Activated naive CD8-positive, alpha-beta T cell treated with anti-CD3 and anti-CD28 coated beads, Interleukin-2, amount 50 U/mL, for 16 hours (primary cell): Measurements from ENCODE around the gene ZNF200.
"Not testable (repeated sequence)": the region's sequence is repeated elsewhere in the genome, so short reads cannot be mapped to it uniquely, and the experiment has no call there.

Source experiments
- DNase-seq: peaks from one replicate; pipeline ENCODE4 v3.0.0-alpha.2; 2020; ENCODE audit warnings: low read depth, low spot score

The ZNF200 gene

GRCh38 chr16:3252967-3253366 lies 18.0 kb upstream of the ZNF200 start:
- DNase-seq, result no peak

- no peak for DNase-seq
Observed at GRCh38 chr16:3249451-3249850, 14.5 kb upstream of the ZNF200 start.

- DNase-seq, result no peak
Observed at GRCh38 chr16:3249020-3249419, 14.1 kb upstream of the ZNF200 start.

- DNase-seq, result no peak
Observed at GRCh38 chr16:3248596-3248995, 13.6 kb upstream of the ZNF200 start.

GRCh38 chr16:3246876-3247275 lies 11.9 kb upstream of the ZNF200 start:
- no peak for DNase-seq

GRCh38 chr16:3246002-3246401 lies 11.0 kb upstream of the ZNF200 start:
- DNase-seq, result no peak

GRCh38 chr16:3243882-3244281 lies 8.9 kb upstream of the ZNF200 start:
- DNase-seq, result no peak

- no peak for DNase-seq
Observed at GRCh38 chr16:3242709-3243108, 7.8 kb upstream of the ZNF200 start.

GRCh38 chr16:3241761-3242160 lies 6.8 kb upstream of the ZNF200 start:
- no peak for DNase-seq

- DNase-seq, result no peak
Observed at GRCh38 chr16:3235856-3236669, 1.1 kb upstream of the ZNF200 start.

GRCh38 chr16:3234543-3234856 lies 458 bp downstream of the ZNF200 start:
- DNase-seq, result no peak

GRCh38 chr16:3223913-3224515 lies 10.9 kb downstream of the ZNF200 start:
- DNase-seq, result no peak

GRCh38 chr16:3220839-3221238 lies 14.1 kb downstream of the ZNF200 start:
- no peak for DNase-seq

- no peak for DNase-seq
Observed at GRCh38 chr16:3216263-3216640, 18.7 kb downstream of the ZNF200 start.

- DNase-seq, result no peak
Observed at GRCh38 chr16:3215601-3216262, 19.2 kb downstream of the ZNF200 start.

- DNase-seq, result no peak
Observed at GRCh38 chr16:3214904-3215600, 19.9 kb downstream of the ZNF200 start.

GRCh38 chr16:3212567-3212966 lies 22.4 kb downstream of the ZNF200 start:
- no peak for DNase-seq

GRCh38 chr16:3212006-3212405 lies 23.0 kb downstream of the ZNF200 start:
- no peak for DNase-seq

GRCh38 chr16:3207086-3207953 lies 27.6 kb downstream of the ZNF200 start:
- no peak for DNase-seq

GRCh38 chr16:3205939-3206338 lies 29.0 kb downstream of the ZNF200 start:
- DNase-seq, result not testable (repeated sequence)

GRCh38 chr16:3202903-3203539 lies 31.9 kb downstream of the ZNF200 start:
- no peak for DNase-seq
